Trophoblast cell (in vitro differentiated cells and primary cell): Measurements from ENCODE around the gene ASB6.

Experiments used
- DNase-seq, 2 donors: peaks; one replicate each; pipeline ENCODE4 v3.0.0-alpha.2; 2016
- H2AFZ ChIP-seq: 2 replicates; pipeline ENCODE4 v1.6.1; 2013; ENCODE audit warnings: low read length, moderate library complexity, mild to moderate bottlenecking; ENCODE audit not compliant: insufficient read depth, poor library complexity
- H2AK5ac ChIP-seq: 2 replicates; pipeline ENCODE4 v1.6.1; 2013; ENCODE audit warnings: mild to moderate bottlenecking, low read length
- H2BK120ac ChIP-seq: 2 replicates; pipeline ENCODE4 v1.6.1; 2013; ENCODE audit warnings: low read length, mild to moderate bottlenecking, moderate library complexity; ENCODE audit not compliant: insufficient read depth, poor library complexity
- H2BK12ac ChIP-seq: 2 replicates; pipeline ENCODE4 v1.6.1; 2013; ENCODE audit warnings: mild to moderate bottlenecking, low read length, moderate library complexity
- H2BK5ac ChIP-seq: 2 replicates; pipeline ENCODE4 v1.6.1; 2013; ENCODE audit warnings: low read length, low read depth, moderate library complexity, mild to moderate bottlenecking; ENCODE audit not compliant: poor library complexity
- H3K14ac ChIP-seq: 2 replicates; pipeline ENCODE4 v1.6.1; 2013; ENCODE audit warnings: mild to moderate bottlenecking, low read length
- H3K18ac ChIP-seq: 2 replicates; pipeline ENCODE4 v1.6.1; 2013; ENCODE audit warnings: mild to moderate bottlenecking, low read length
- H3K23ac ChIP-seq: 2 replicates; pipeline ENCODE4 v1.6.1; 2013; ENCODE audit warnings: low read length
- H3K27ac ChIP-seq: 2 replicates; pipeline ENCODE4 v1.5.1; 2013; ENCODE audit warnings: low read depth, mild to moderate bottlenecking, inconsistent platforms, low read length, moderate library complexity
- H3K27me3 ChIP-seq: 2 replicates; pipeline ENCODE4 v1.6.1; 2013; ENCODE audit warnings: inconsistent platforms, mild to moderate bottlenecking, low read length, moderate library complexity; ENCODE audit not compliant: insufficient read depth
- H3K36me3 ChIP-seq, 2 experiments: 1 replicate in 1 of 2; 2 replicates in 1 of 2; pipeline ENCODE4 v1.6.1; 2013; ENCODE audit warnings: low read length in 2 of 2, mild to moderate bottlenecking in 2 of 2, moderate library complexity in 1 of 2; ENCODE audit not compliant: insufficient read depth in 2 of 2, control insufficient read depth in 1 of 2
- H3K4ac ChIP-seq: 2 replicates; pipeline ENCODE4 v1.6.1; 2013; ENCODE audit warnings: low read depth, mild to moderate bottlenecking, low read length, moderate library complexity
- H3K4me1 ChIP-seq, 2 experiments: 1 replicate in 1 of 2; 2 replicates in 1 of 2; pipeline ENCODE4 v1.6.1; 2013; ENCODE audit warnings: low read length in 2 of 2, mild to moderate bottlenecking in 2 of 2, moderate library complexity in 1 of 2; ENCODE audit not compliant: insufficient read depth in 2 of 2, control insufficient read depth in 1 of 2
- H3K4me2 ChIP-seq: 2 replicates; pipeline ENCODE4 v1.6.1; 2013; ENCODE audit warnings: inconsistent platforms, mild to moderate bottlenecking, low read length, moderate library complexity
- H3K4me3 ChIP-seq: 2 replicates; pipeline ENCODE4 v1.5.1; 2013; ENCODE audit warnings: mild to moderate bottlenecking, low read depth, low read length, inconsistent platforms
- H3K79me1 ChIP-seq: one replicate; pipeline ENCODE4 v1.6.1; 2013; ENCODE audit warnings: low read length
- H3K79me2 ChIP-seq: 2 replicates; pipeline ENCODE4 v1.6.1; 2013; ENCODE audit warnings: low read length, mild to moderate bottlenecking; ENCODE audit not compliant: control insufficient read depth, insufficient read depth, poor library complexity
- H3K9ac ChIP-seq: 2 replicates; pipeline ENCODE4 v1.6.1; 2013; ENCODE audit warnings: mild to moderate bottlenecking, low read length
- H3K9me3 ChIP-seq: 2 replicates; pipeline ENCODE4 v1.6.1; 2013; ENCODE audit warnings: low read depth, mild to moderate bottlenecking, control low read depth, inconsistent platforms, low read length; ENCODE audit not compliant: insufficient read depth
- H4K12ac ChIP-seq: 2 replicates; pipeline ENCODE4 v1.6.1; 2013; ENCODE audit warnings: low read depth, mild to moderate bottlenecking, low read length, moderate library complexity
- H4K8ac ChIP-seq: 2 replicates; pipeline ENCODE4 v1.6.1; 2013; ENCODE audit warnings: low read depth, mild to moderate bottlenecking, low read length, moderate library complexity
- H4K91ac ChIP-seq: one replicate; pipeline ENCODE4 v1.6.1; 2013; ENCODE audit warnings: low read depth, mild to moderate bottlenecking, low read length, moderate library complexity
- WGBS: extraction: QIAGEN DNeasy Blood & Tissue Kit; methylation state at CpG from one replicate; pipeline ENCODE4 v1.1.7; 2013; ENCODE audit warnings: missing lambda C conversion rate; ENCODE audit not compliant: insufficient read length, insufficient coverage; ENCODE audit errors: extremely low coverage; 5-methylcytosine and 5-hydroxymethylcytosine counted together

ASB6 gene

DNA sequence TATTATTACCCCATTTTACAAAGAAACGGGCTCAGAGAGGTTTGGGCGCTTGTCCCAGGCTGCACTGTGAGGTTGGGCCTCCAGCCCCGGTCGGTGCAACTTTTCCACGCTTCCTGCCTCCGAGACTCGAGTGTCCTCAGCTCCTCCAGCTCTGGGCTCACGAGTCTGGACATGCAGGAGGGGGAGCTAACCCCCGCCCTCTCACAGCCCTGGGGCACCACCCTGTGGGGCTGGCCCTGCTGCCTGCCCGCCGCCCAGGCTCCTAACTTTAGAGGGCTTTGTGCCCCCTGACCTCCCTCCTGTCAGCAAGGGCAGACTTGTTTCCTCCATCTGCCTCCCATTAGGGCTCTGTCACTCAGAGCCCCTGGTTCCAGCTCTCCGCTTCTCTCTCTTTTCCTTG lies 4.3 kb upstream of the ASB6 start:
- Histone ChIP-seq H3K4me2 (no peak overlapping the region), H2AK5ac (no peak overlapping the region), H3K18ac (no peak overlapping the region), H3K27ac (no peak overlapping the region), H3K79me2 (peaks cover 7% of the 10 kb centered on the region), H3K79me1 (peaks cover 6% of the 10 kb centered on the region), H2BK5ac (no peak overlapping the region), H3K36me3 (no peaks in the 10 kb centered on the region), H4K12ac (no peak overlapping the region), H2BK12ac (no peak overlapping the region), H3K4me3 (no peak overlapping the region), H3K9ac (no peak overlapping the region), H3K14ac (no peak overlapping the region), H3K4ac (no peak overlapping the region), H3K23ac (no peak overlapping the region), H3K4me1 (peaks cover 3 to 8% of the 10 kb centered on the region in 2 experiments), H3K27me3 (no peaks in the 10 kb centered on the region), H3K9me3 (no peaks in the 10 kb centered on the region), H4K91ac (no peak overlapping the region), H2AFZ (no peak overlapping the region), H4K8ac (no peak overlapping the region), H2BK120ac (no peak overlapping the region)
- DNase-seq: no peak
- WGBS: no CpG with 5 or more reads among the region's 12 CpGs

DNA sequence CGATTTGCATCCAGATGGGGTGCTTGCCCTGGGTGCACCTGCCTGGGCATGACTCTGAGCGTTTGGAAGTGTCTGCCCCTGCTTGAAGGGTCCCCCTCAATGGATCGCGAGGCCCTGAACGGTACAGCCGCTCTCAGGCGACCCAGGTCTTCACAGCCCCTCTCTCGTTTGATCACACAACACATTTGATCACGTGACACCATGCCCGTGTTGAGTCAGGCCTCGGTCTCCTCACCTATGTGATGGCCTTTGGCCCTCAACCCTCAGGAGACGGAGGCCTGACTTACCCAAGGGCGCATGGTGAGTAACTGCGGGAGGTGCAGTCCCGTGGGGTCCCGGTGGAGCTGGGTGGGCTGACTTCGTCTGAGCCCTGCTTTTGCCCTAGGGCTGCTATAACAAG lies 3.0 kb upstream of the ASB6 start:
- no peak overlapping the region for H3K14ac ChIP-seq
- H3K9me3 ChIP-seq: no peaks in the 10 kb centered on the region
- peaks cover 10% of the 10 kb centered on the region for H3K79me2 ChIP-seq
- no peak overlapping the region for H4K12ac ChIP-seq
- no peak overlapping the region for H3K4me2 ChIP-seq
- H2BK12ac ChIP-seq: no peak overlapping the region
- no peaks in the 10 kb centered on the region for H3K27me3 ChIP-seq
- H3K23ac ChIP-seq: no peak overlapping the region
- no peak overlapping the region for H3K27ac ChIP-seq
- H3K4ac ChIP-seq: no peak overlapping the region
- H3K4me3 ChIP-seq: no peak overlapping the region
- no peak overlapping the region for H4K8ac ChIP-seq
- H3K18ac ChIP-seq: no peak overlapping the region
- H2AFZ ChIP-seq: no peak overlapping the region
- H2BK5ac ChIP-seq: no peak overlapping the region
- no peak overlapping the region for H3K9ac ChIP-seq
- no peak overlapping the region for H4K91ac ChIP-seq
- WGBS: no CpG with 5 or more reads among the region's 17 CpGs
- H3K4me1 ChIP-seq: peaks cover 8 to 16% of the 10 kb centered on the region in 2 experiments
- DNase-seq: no peak
- no peak overlapping the region for H2AK5ac ChIP-seq
- H3K36me3 ChIP-seq: peaks cover 3 to 4% of the 10 kb centered on the region in 2 experiments
- peaks cover 6% of the 10 kb centered on the region for H3K79me1 ChIP-seq
- no peak overlapping the region for H2BK120ac ChIP-seq

DNA sequence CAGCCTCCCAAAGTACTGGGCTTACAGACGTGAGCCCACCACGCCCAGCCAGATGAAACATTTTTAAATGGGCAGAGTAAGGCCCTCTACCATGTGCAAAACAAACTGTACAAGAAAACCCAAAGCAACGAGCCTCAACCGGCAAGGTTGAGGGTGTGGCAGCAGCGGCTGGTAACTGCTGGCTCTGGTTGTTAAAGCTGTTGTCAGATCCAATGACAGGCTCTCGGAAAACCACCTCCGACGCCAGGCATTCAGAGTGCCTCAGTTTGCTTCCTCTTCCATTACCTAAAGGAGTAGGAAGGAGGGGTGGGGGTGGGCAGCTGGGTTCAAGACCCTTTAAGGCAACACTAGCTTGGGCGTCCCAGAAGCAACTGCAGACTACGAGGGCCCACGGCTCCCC lies 2.4 kb upstream of the ASB6 start:
- DNase-seq: no peak
- Histone ChIP-seq H3K27ac (no peak overlapping the region), H4K8ac (no peak overlapping the region), H3K23ac (no peak overlapping the region), H2AFZ (no peak overlapping the region), H3K18ac (no peak overlapping the region), H3K79me2 (peaks cover 10% of the 10 kb centered on the region), H2BK5ac (no peak overlapping the region), H3K4me2 (no peak overlapping the region), H3K4me1 (peaks cover 8 to 16% of the 10 kb centered on the region in 2 experiments), H3K9me3 (no peaks in the 10 kb centered on the region), H3K4ac (no peak overlapping the region), H2BK120ac (no peak overlapping the region), H2AK5ac (no peak overlapping the region), H4K91ac (no peak overlapping the region), H3K14ac (no peak overlapping the region), H3K79me1 (peaks cover 6% of the 10 kb centered on the region), H3K9ac (no peak overlapping the region), H3K27me3 (no peaks in the 10 kb centered on the region), H3K4me3 (no peak overlapping the region), H4K12ac (no peak overlapping the region), H3K36me3 (peaks cover 4 to 8% of the 10 kb centered on the region in 2 experiments), H2BK12ac (no peak overlapping the region)
- no CpG with 5 or more reads among the region's 11 CpGs for WGBS

DNA sequence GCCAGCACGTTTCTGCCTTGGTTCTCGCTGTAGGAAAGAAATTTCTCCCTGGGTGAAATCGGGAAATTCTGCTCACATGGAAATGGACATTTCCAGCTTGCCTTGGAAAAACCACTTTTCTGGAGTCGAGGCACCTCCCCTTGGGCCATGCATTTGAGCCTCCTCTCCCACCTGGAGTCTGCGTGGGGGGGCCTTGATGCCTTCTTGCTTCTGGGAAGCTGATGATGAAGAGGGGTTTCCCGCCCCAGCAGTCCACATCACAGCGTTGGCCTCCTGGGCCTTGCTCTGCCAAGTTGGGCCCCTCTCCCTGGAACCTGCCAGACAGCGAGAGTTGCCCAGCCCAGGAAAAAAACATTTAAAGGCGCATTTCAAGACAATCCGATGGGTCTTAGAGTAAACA lies 1.8 kb upstream of the ASB6 start:
- DNase-seq: no peak
- Histone ChIP-seq H3K79me1 (peaks cover 5% of the 10 kb centered on the region), H3K27me3 (no peaks in the 10 kb centered on the region), H4K91ac (no peak overlapping the region), H3K9ac (no peak overlapping the region), H2AK5ac (no peak overlapping the region), H3K4ac (no peak overlapping the region), H4K12ac (no peak overlapping the region), H3K4me3 (no peak overlapping the region), H2AFZ (no peak overlapping the region), H3K23ac (no peak overlapping the region), H3K36me3 (peaks cover 10 to 14% of the 10 kb centered on the region in 2 experiments), H3K79me2 (peaks cover 10% of the 10 kb centered on the region), H3K27ac (no peak overlapping the region), H2BK120ac (no peak overlapping the region), H2BK5ac (no peak overlapping the region), H3K4me1 (peaks cover 8 to 16% of the 10 kb centered on the region in 2 experiments), H3K9me3 (no peaks in the 10 kb centered on the region), H3K14ac (no peak overlapping the region), H2BK12ac (no peak overlapping the region), H3K4me2 (no peak overlapping the region), H4K8ac (no peak overlapping the region), H3K18ac (no peak overlapping the region)
- WGBS: no CpG with 5 or more reads among the region's 10 CpGs
